ENCODE measurements around the gene SYNDIG1.

DNA sequence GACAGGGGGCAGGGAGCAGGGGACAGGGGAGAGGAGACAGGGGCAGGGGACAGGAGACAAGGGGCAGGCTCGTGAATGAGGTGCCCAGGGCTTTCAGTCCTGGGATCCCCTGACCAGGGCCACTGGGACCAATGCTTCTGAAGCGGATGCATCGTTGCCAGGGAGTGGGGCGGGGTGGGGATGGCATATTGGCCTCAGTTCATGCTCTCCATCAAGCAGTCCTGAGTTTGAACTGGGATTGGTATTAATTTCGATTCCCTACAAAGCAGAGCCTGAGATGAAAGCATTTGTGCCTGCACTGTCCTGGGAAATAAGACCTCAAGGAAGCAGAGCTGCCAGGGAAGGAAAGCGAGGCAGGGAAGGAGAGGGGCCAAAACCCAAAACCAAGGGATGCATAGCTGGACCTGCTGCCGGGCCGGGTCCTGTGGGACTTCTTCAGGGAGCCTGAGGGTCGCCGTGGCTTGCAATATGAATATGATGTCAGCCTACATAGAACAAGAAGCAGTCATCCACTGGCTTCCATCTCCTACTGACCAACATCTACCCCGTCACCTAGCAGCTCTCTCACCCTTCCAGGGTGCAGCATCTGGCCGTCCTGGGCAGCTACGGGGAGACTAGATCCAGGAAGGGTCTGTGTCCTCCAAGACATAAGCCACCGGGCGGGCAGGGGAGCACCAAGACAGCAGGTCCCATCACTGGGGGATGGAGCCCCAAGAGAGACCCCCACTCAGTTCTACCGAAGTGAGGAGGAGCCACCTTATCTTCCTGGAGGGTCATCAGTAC lies 233.3 kb downstream of the SYNDIG1 start:
- TF ChIP-seq, protein P1, sequence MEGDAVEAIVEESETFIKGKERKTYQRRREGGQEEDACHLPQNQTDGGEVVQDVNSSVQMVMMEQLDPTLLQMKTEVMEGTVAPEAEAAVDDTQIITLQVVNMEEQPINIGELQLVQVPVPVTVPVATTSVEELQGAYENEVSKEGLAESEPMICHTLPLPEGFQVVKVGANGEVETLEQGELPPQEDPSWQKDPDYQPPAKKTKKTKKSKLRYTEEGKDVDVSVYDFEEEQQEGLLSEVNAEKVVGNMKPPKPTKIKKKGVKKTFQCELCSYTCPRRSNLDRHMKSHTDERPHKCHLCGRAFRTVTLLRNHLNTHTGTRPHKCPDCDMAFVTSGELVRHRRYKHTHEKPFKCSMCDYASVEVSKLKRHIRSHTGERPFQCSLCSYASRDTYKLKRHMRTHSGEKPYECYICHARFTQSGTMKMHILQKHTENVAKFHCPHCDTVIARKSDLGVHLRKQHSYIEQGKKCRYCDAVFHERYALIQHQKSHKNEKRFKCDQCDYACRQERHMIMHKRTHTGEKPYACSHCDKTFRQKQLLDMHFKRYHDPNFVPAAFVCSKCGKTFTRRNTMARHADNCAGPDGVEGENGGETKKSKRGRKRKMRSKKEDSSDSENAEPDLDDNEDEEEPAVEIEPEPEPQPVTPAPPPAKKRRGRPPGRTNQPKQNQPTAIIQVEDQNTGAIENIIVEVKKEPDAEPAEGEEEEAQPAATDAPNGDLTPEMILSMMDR (conservative IDR thresholded peaks at IDR 0.05; ENCODE audit: low read depth, low read length) = no peak
- no peak for TF ChIP-seq EZH2 (IDR thresholded peaks at IDR 0.05; ENCODE audit: low read length, unreplicated experiment)

Measured in PC-3 (cell line).